Body of pancreas (tissue), 4 donors: ENCODE results near the gene CCSAP. TPM values are rescaled to one million over a fixed set of nuclear protein-coding genes. Genes with fewer than 3 reads are reported as not detected.

Source experiments
- ATAC-seq: fragments of 150-250 bp; one replicate; pipeline ENCODE4 v1.9.1; 2016
- DNase-seq, 4 donors: peaks; one replicate each; pipeline ENCODE4 v3.0.0-alpha.2; 2019
- H3K27ac ChIP-seq, 4 donors: fragments of 200-600 bp; sonication (generic); 1 replicate in 3 of 4; 2 replicates in 1 of 4; pipeline versions ENCODE4 v1.5.1 to v1.6.1; 2016 to 2019; ENCODE audit warnings: mild to moderate bottlenecking in 1 of 4, mixed read lengths in 1 of 4, moderate library complexity in 1 of 4
- H3K27me3 ChIP-seq, 2 donors: fragments of 200-600 bp; sonication (generic); one replicate each; pipeline ENCODE4 v1.6.0; 2016; ENCODE audit warnings: mild to moderate bottlenecking in 1 of 2
- H3K36me3 ChIP-seq, 2 donors: fragments of 200-600 bp; sonication (generic); replicated peaks in 1 of 2; 2 replicates each; pipeline ENCODE4 v1.5.1; 2016; ENCODE audit warnings: low read depth in 2 of 2; ENCODE audit not compliant: insufficient read depth in 1 of 2
- H3K4me1 ChIP-seq: fragments of 200-600 bp; sonication (generic); one replicate; pipeline ENCODE4 v1.6.0; 2016
- H3K4me3 ChIP-seq, 2 donors: fragments of 200-600 bp; sonication (generic); 1 replicate in 1 of 2; 2 replicates in 1 of 2; pipeline ENCODE4 v1.5.1; 2016 to 2019
- H3K9me3 ChIP-seq, 3 donors: fragments of 200-600 bp; sonication (generic); 1 replicate in 2 of 3; 2 replicates in 1 of 3; pipeline ENCODE4 v1.5.1; 2016
- POLR2A ChIP-seq, 3 donors: fragments of 450-650 bp; IDR thresholded peaks; one replicate each; pipeline ENCODE4 v1.6.1; 2016; ENCODE audit warnings: antibody characterized with exemption in 3 of 3, mild to moderate bottlenecking in 2 of 3
- WGBS, 2 donors: methylation state at CpG; one replicate each; pipeline ENCODE4 v1.1.5; 2017; 5-methylcytosine and 5-hydroxymethylcytosine counted together
- intact Hi-C: fragments of 100-400 bp; cut with DNase I; formaldehyde crosslinking; loops from one replicate; pipeline ENCODE4 v1.15.1; 2023
- total RNA-seq, 2 donors: library from RNA; depleted of rRNA; stranded (reverse); fragments of >200 nt; gene quantifications; one replicate each; pipeline ENCODE4 v1.1.0, GENCODE V29; 2016
- TF ChIP-seq, protein P1 (sequence below), 7 experiments: fragments of 450-650 bp in 4 of 7; fragments of 200-600 bp in 3 of 7; sonication (generic) in 3 of 7; IDR thresholded peaks; one replicate each; pipeline ENCODE4 v1.5.1; 2016 to 2019; ENCODE audit warnings: antibody characterized with exemption in 7 of 7

Gene CCSAP
- total RNA-seq, 2 donors from 2014 or later: 1.6 to 2.0 TPM

DNA sequence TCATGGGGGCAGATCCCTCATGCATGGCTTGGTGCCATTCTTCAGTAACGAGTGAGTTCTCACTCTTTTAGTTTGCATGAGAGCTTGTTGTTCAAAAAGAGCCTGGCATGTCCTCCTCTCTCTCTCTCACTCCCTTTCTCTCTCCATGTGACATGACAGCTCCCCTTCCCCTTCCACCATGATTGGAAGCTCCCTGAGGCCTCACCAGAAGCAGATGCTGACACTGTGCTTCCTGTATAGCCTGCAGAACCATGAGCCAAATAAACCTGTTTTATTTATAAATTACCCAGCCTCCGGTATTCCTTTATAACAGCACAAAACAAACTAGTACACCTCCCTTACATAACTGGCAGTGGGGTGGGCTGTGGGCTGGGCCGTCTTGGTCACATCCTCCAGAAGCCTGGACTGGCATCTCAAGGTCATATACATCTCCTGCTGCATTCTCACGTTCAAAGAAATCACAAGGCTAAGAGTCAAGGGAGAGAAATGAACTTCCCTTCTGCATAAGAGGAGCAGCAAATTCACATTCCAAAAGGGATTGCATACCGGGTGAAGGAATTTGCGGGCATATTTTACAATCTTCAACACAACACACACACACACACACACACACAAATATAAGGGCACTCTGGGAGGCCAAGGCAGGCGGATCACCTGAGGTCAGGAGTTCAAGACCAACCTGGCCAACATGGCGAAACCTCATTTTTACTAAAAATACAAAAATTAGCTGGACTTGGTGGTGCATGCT is 2.3 kb upstream of the CCSAP start:
- DNase-seq (no peak), ATAC-seq (no peak)
- WGBS, 2 donors: 57 to 72% methylated on average over 8 of the region's 8 CpGs
- Histone ChIP-seq H3K27ac (no peak overlapping the region), H3K27me3 (no peaks in the 10 kb centered on the region), H3K9me3 (no peaks in the 10 kb centered on the region), H3K4me1 (peaks cover 17% of the 10 kb centered on the region), H3K4me3 (no peak overlapping the region), H3K36me3 (no peaks in the 10 kb centered on the region)
- intact Hi-C loops: no loop called here
- TF ChIP-seq POLR2A (IDR thresholded peaks at IDR 0.05): no peak
- TF ChIP-seq, protein P1, sequence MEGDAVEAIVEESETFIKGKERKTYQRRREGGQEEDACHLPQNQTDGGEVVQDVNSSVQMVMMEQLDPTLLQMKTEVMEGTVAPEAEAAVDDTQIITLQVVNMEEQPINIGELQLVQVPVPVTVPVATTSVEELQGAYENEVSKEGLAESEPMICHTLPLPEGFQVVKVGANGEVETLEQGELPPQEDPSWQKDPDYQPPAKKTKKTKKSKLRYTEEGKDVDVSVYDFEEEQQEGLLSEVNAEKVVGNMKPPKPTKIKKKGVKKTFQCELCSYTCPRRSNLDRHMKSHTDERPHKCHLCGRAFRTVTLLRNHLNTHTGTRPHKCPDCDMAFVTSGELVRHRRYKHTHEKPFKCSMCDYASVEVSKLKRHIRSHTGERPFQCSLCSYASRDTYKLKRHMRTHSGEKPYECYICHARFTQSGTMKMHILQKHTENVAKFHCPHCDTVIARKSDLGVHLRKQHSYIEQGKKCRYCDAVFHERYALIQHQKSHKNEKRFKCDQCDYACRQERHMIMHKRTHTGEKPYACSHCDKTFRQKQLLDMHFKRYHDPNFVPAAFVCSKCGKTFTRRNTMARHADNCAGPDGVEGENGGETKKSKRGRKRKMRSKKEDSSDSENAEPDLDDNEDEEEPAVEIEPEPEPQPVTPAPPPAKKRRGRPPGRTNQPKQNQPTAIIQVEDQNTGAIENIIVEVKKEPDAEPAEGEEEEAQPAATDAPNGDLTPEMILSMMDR (IDR thresholded peaks at IDR 0.05): no peak

DNA sequence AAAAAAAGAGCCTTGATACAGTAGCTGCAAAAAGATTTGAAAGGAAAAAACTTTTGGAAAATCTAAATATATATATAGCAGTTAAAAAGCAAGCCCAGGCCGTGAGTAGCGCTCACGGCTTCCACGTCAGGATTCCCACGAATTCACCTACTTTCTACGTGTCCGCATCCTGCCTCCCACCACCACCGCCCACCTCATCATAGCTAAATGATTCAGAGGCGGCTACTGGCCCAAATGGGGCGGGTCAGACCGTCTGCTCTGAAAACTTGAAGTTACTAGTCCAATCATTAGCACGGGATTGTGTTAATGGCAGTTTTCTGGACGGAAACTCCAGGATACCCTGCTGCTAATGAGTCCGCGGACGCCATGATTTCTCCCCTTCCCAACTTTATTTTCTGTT is 1.3 kb upstream of the CCSAP start:
- no peak for TF ChIP-seq POLR2A (IDR thresholded peaks at IDR 0.05)
- TF ChIP-seq, protein P1 (IDR thresholded peaks at IDR 0.05): no peak
- H3K4me1 ChIP-seq: peaks cover 17% of the 10 kb centered on the region
- no peak for ATAC-seq
- intact Hi-C loops: no loop called here
- WGBS, 2 donors: 82 to 86% methylated on average over 16 of the region's 16 CpGs
- no peaks in the 10 kb centered on the region for H3K27me3 ChIP-seq
- H3K27ac ChIP-seq: no peak overlapping the region
- DNase-seq: no peak
- H3K9me3 ChIP-seq: no peaks in the 10 kb centered on the region
- H3K4me3 ChIP-seq: no peak overlapping the region
- no peaks in the 10 kb centered on the region for H3K36me3 ChIP-seq

DNA sequence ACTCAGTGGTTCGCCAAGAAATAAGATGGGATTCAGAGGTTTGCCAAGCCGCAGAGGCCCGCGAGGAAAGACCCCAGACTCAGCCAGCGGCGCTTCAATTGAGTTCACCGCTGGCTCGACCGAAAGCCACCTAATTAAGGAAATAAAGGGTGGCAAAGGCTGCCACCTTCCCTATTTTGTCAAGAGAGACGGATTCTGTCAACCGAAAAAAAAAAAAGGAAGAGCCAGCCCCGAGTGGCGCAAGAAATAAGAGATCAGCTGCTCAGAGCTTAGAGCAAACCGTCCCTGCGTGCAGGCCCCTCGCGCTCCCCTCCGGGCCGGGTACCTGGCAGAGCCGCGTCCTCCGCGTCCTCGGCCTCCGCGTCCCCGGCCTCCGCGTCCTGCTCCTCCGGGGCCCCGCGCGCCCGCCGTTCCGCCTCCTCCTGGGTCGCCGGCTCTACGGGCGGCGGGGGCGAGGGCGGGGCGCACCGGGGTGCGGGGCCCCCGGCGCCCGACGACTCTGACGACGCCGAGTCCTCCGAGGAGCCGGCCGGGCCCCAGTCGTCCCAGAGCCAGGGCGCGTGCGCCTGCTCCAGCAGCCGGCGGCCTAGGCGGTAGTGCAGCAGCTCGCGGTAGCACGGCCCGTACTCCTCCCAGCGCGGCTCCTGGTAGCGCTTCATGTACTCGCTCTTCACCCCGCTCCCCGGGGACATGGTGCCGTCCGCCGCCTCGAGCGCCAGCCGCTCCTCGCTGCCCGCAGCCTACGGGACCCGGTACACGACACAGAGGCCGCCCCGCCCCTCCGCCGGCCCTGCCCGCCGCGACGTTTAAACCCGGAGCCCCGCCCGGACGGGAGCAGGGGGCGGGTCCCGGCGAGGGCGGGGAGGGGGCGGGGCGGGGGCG is 832 bp downstream of the CCSAP start:
- TF ChIP-seq, protein P1 (IDR thresholded peaks at IDR 0.05): no peak
- TF ChIP-seq POLR2A (IDR thresholded peaks at IDR 0.05): peak; percentile 19 to 59 (median 48)
- H3K27ac ChIP-seq: peak overlapping the region in 3 of 4 donors; percentile 70 to 78 (median 72)
- H3K27me3 ChIP-seq: no peaks in the 10 kb centered on the region
- no peaks in the 10 kb centered on the region for H3K9me3 ChIP-seq
- ATAC-seq (peak; percentile 94), DNase-seq (peak; percentile 84 to 90 (median 86))
- 0% methylated on average over 23 to 65 of the region's 103 CpGs for WGBS, 2 donors
- peaks cover 17% of the 10 kb centered on the region for H3K4me1 ChIP-seq
- H3K36me3 ChIP-seq: no peaks in the 10 kb centered on the region
- intact Hi-C loops: no loop called here
- peak overlapping the region; percentile 84 to 92 for H3K4me3 ChIP-seq

DNA sequence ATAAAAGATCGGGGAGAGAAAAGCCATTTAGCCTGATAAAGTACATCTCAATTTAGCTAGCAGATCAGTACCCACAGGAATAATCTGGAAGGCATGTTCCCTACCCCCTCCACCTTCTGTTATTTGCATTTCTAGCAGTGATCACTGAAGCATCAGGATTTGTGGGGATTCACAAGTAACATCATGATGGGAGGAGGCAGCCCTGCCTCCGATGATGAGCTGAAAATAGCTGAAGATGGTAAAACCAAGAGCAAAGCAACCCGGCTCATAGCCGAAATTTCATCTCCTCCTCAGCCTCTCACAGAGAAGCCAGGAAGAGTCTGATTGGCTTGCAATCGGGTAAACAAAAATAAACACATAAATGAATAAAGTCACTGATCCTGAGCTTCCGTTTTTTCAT is 2.4 kb downstream of the CCSAP start:
- H3K36me3 ChIP-seq: no peaks in the 10 kb centered on the region
- no peak overlapping the region for H3K27ac ChIP-seq
- no peaks in the 10 kb centered on the region for H3K9me3 ChIP-seq
- H3K27me3 ChIP-seq: no peaks in the 10 kb centered on the region
- H3K4me3 ChIP-seq: no peak overlapping the region
- intact Hi-C loops: no loop called here
- peaks cover 17% of the 10 kb centered on the region for H3K4me1 ChIP-seq
- no peak for DNase-seq
- 84 to 92% methylated on average over 6 of the region's 6 CpGs for WGBS, 2 donors
- TF ChIP-seq, protein P1 (IDR thresholded peaks at IDR 0.05): no peak
- no peak for TF ChIP-seq POLR2A (IDR thresholded peaks at IDR 0.05)
- ATAC-seq: no peak
